ENCODE data around the gene UBALD2.

Gene UBALD2

DNA sequence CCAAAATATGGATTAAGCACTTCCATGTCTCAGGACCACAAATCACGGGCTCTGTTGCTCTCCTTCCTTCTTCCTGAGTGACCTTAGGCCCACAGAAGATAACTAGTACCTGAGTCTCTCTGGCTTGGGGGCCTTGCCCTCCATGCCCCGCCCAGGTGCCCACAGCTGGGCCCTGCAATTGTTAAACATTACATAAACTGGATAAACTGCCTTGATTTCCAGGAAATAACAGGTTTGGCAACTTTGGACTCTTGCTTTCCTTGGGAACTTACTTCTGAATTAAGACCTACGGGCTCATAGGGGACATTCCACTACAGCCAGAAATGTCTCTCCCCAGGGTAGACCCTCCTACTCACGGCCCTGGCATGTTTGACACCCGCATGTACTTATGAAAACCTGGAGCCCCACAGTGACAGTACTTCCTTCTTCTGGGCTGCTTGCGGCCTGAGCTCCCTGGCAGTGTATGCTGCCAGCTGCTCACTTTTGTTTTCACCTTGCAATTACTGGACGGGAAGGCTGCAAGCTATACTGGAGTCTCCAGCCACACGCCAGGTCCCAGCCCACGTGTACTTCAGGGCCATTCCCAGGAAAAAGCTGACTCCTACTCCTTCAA, 2.3 kb upstream of the UBALD2 start:
- Histone ChIP-seq H3K9me2 (replicated peaks; ENCODE audit: control insufficient read depth, low read length) (no peaks in the 10 kb centered on the region), H3K4me3 (ENCODE audit: low read length) (peak overlapping the region; percentile 68), H3K9me3 (ENCODE audit: control insufficient read depth, insufficient read depth, low read length) (no peaks in the 10 kb centered on the region), H4K20me1 (ENCODE audit: control insufficient read depth, insufficient read depth, low read depth, low read length) (no peaks in the 10 kb centered on the region), H3K4me1 (ENCODE audit: control insufficient read depth, low read length) (peaks cover 79% of the 10 kb centered on the region), H3K4me2 (ENCODE audit: low read length) (peak overlapping the region; percentile 73), H3K27me3 (ENCODE audit: control insufficient read depth, low read length) (no peaks in the 10 kb centered on the region), H3K27ac (ENCODE audit: low read depth, low read length) (peak overlapping the region; percentile 77), H3K79me2 (ENCODE audit: control insufficient read depth, low read length) (peaks cover 23% of the 10 kb centered on the region), H3F3A (ENCODE audit: control insufficient read depth, insufficient read depth) (peaks cover 27% of the 10 kb centered on the region), H3K36me3 (ENCODE audit: control insufficient read depth, low read length) (peaks cover 20% of the 10 kb centered on the region)
- TF ChIP-seq, protein P1, sequence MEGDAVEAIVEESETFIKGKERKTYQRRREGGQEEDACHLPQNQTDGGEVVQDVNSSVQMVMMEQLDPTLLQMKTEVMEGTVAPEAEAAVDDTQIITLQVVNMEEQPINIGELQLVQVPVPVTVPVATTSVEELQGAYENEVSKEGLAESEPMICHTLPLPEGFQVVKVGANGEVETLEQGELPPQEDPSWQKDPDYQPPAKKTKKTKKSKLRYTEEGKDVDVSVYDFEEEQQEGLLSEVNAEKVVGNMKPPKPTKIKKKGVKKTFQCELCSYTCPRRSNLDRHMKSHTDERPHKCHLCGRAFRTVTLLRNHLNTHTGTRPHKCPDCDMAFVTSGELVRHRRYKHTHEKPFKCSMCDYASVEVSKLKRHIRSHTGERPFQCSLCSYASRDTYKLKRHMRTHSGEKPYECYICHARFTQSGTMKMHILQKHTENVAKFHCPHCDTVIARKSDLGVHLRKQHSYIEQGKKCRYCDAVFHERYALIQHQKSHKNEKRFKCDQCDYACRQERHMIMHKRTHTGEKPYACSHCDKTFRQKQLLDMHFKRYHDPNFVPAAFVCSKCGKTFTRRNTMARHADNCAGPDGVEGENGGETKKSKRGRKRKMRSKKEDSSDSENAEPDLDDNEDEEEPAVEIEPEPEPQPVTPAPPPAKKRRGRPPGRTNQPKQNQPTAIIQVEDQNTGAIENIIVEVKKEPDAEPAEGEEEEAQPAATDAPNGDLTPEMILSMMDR (IDR thresholded peaks at IDR 0.05; ENCODE audit: low read depth, low read length, poor library complexity, severe bottlenecking) = no peak
- no peak for TF ChIP-seq EZH2phosphoT487 (IDR thresholded peaks at IDR 0.05; ENCODE audit: borderline replicate concordance, low read length)

DNA sequence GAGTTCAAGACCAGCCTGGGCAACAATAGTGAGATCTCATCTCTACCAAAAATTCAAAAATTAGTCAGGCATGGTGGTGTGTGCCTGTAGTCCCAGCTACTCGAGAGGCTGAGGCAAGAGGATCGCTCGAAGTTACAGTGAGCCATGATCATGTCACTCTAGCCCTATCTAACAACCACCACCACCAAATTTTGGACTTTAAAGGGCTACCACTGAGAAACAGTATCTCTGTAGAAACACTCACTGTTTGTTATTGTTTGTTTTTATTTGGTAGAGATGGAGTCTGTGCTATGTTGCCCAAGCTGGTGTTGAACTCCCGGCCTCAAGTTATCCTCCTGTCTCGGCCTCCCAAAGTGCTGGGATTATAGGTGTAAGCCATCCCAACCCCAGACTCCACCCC, 1.3 kb upstream of the UBALD2 start:
- peaks cover 29% of the 10 kb centered on the region for H3K36me3 ChIP-seq (ENCODE audit: control insufficient read depth, low read length)
- no peak for TF ChIP-seq EZH2phosphoT487 (IDR thresholded peaks at IDR 0.05; ENCODE audit: borderline replicate concordance, low read length)
- TF ChIP-seq, protein P1 (IDR thresholded peaks at IDR 0.05; ENCODE audit: low read depth, low read length, poor library complexity, severe bottlenecking) = no peak
- H3F3A ChIP-seq (ENCODE audit: control insufficient read depth, insufficient read depth) = peaks cover 31% of the 10 kb centered on the region
- H3K4me1 ChIP-seq (ENCODE audit: control insufficient read depth, low read length) = peaks cover 83% of the 10 kb centered on the region
- peak overlapping the region; percentile 77 for H3K27ac ChIP-seq (ENCODE audit: low read depth, low read length)
- H3K27me3 ChIP-seq (ENCODE audit: control insufficient read depth, low read length) = no peaks in the 10 kb centered on the region
- H3K4me2 ChIP-seq (ENCODE audit: low read length) = peak overlapping the region; percentile 67
- no peaks in the 10 kb centered on the region for H4K20me1 ChIP-seq (ENCODE audit: control insufficient read depth, insufficient read depth, low read depth, low read length)
- no peaks in the 10 kb centered on the region for H3K9me2 ChIP-seq (replicated peaks; ENCODE audit: control insufficient read depth, low read length)
- H3K9me3 ChIP-seq (ENCODE audit: control insufficient read depth, insufficient read depth, low read length) = no peaks in the 10 kb centered on the region
- H3K79me2 ChIP-seq (ENCODE audit: control insufficient read depth, low read length) = peaks cover 34% of the 10 kb centered on the region
- peak overlapping the region; percentile 62 for H3K4me3 ChIP-seq (ENCODE audit: low read length)

DNA sequence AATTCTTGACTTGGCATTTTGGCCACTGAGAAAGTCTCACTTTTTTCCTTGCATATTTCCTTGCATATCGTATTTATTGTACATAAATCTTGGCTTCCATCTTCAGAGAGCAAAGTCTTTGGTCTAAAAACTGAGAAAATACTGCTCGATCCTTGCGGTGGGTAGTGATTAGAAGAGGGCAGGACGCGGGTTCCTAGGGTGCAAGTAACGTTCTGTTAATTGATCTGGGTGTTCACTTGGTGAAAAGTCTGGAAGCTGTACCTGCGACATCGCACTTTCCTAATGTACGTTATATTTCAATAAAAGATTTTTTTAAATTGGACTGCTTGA, 758 bp upstream of the UBALD2 start:
- Histone ChIP-seq H3K79me2 (ENCODE audit: control insufficient read depth, low read length) (peaks cover 39% of the 10 kb centered on the region), H3K27me3 (ENCODE audit: control insufficient read depth, low read length) (no peaks in the 10 kb centered on the region), H3K4me1 (ENCODE audit: control insufficient read depth, low read length) (peaks cover 83% of the 10 kb centered on the region), H3K9me3 (ENCODE audit: control insufficient read depth, insufficient read depth, low read length) (no peaks in the 10 kb centered on the region), H3K27ac (ENCODE audit: low read depth, low read length) (peak overlapping the region; percentile 77), H3K4me2 (ENCODE audit: low read length) (peak overlapping the region; percentile 67), H3K36me3 (ENCODE audit: control insufficient read depth, low read length) (peaks cover 33% of the 10 kb centered on the region), H3K9me2 (replicated peaks; ENCODE audit: control insufficient read depth, low read length) (no peaks in the 10 kb centered on the region), H3F3A (ENCODE audit: control insufficient read depth, insufficient read depth) (peaks cover 34% of the 10 kb centered on the region), H3K4me3 (ENCODE audit: low read length) (peak overlapping the region; percentile 62), H4K20me1 (ENCODE audit: control insufficient read depth, insufficient read depth, low read depth, low read length) (no peaks in the 10 kb centered on the region)
- TF ChIP-seq, protein P1 (IDR thresholded peaks at IDR 0.05; ENCODE audit: low read depth, low read length, poor library complexity, severe bottlenecking) = no peak
- TF ChIP-seq EZH2phosphoT487 (IDR thresholded peaks at IDR 0.05; ENCODE audit: borderline replicate concordance, low read length) = no peak
